ENCODE data around the gene R3HDM1.
"Not testable (repeated sequence)": the region's sequence is repeated elsewhere in the genome, so short reads cannot be mapped to it uniquely, and the experiment has no call there.

The R3HDM1 gene

GRCh38 chr2:135650721-135651120 lies 119.4 kb downstream of the R3HDM1 start:
- no peak for DNase-seq

- DNase-seq = no peak
These were observed 120.4 kb downstream of the R3HDM1 start for GRCh38 chr2:135651717-135652116.

GRCh38 chr2:135654239-135654638 lies 123.0 kb downstream of the R3HDM1 start:
- DNase-seq = not testable (repeated sequence)

DNA sequence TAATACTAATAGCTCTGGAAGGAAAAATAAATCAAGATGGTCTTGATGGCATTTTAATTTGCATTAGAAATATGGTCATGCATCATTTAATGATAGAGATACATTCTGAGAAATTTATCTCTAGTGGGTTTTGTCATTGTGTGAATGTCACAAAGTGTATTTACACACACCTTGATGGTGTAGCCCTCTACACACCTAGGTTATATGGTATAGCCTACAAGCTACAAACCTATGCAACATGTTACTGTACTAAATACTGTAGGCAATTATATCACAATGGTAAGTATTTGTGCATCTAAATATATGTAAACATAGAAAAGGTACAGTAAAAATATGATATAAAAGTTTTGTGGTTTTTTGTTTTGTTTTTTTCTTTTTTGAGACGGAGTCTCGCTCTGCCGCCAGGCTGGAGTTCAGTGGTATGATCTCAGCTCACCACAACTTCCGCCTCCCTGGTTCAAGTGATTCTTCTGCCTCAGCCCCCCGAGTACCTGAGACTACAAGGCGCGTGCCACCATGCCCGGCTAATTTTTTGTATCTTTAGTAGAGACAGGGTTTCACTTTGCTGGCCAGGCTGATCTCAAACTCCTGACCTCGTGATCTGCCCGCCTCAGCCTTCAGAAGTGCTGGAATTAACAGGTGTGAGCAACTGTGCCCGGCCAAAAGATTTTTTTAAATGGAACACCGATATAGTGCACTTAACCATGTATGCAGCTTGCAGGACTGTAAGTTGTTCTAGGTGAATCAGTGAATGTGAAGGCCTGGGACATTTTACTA lies 126.7 kb downstream of the R3HDM1 start:
- DNase-seq = peak; percentile 32 to 33

GRCh38 chr2:135662088-135662487 lies 130.8 kb downstream of the R3HDM1 start:
- no peak for DNase-seq

DNA sequence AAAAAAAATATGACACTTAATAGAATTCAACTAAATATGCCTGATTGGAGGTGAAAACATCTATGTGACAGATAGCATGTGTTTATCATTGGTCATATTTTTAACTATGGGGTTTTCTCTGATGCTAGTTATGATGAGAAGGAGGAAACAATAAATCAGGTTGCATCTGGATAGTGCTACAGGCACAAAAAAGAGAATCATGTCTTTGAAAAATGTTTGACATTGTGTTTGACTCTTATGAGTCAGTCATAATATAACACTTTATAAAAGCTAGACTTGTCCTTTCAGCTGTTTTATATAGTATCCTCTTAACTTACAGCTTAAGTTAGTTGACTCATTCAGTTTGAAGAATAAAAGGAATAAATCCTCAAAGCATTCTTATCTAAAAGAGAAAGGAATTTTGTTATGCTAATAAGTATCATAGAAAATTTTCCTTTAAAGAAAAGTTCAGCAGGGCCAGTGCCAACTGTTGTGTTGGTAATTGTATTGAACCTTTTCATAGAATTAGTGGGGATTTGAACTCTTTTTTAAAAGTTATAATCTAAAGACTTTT lies 131.9 kb downstream of the R3HDM1 start:
- no peak for DNase-seq

DNA sequence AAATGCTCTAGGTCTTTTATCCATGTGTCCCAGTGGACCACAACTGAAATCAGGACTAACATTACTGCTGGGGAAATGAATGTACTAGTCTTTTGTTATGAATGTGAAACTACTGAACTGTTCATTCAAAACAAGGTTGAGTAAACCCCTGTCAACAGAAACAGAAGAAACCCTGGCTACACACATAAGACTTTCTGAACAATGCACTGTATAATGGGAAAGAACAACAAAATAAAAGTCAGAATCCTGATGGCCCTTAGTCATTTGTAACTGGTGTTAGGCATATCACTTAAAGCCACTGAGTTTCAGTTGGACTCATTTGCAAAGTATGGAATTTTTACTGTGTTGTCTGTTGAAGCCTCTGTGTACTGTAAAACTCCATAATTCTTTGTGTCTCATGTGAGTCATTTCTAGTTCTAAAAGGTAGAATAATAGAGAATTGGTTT lies 133.4 kb downstream of the R3HDM1 start:
- DNase-seq = no peak

DNA sequence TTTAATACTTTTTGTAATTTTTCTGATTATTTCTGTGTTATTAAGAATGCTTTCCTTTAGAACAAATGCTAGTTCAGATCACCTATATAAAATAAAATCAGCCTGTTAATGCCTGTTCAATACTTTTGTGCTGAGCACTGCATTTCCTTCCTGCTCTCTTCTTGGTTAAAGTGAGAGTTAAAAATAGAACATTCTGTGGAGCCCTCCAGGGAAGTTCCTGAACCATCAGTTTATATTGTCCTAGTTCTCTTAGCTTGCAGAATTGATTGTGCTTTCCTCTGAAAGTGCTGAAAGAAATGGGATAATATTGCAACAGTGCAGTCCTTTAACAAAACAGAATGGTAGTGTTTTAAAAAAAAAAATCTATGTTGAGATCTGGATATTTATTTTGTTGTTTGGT lies 135.8 kb downstream of the R3HDM1 start:
- DNase-seq = no peak

- DNase-seq = no peak
These were observed 143.2 kb downstream of the R3HDM1 start for GRCh38 chr2:135674453-135674852.

DNA sequence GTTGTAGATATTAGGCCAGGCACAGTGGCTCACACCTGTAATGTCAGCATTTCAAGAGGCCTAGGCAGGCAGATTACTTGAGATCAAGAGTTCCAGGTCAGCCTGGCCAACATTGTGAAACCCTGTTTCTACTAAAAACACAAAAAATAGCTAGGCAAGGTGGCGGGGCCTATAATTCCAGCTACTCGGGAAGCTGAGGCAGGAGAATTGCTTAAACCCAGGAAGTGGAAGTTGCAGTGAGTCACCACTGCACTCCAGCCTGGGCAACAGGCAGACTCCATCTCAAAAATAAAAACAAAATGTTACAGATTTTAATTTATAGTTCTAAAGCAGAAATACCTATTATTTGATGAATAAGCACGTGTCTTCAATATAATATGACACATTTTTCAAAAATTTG lies 144.7 kb downstream of the R3HDM1 start:
- no peak for DNase-seq

- DNase-seq = no peak
These were observed 147.8 kb downstream of the R3HDM1 start for GRCh38 chr2:135679125-135679524.

DNA sequence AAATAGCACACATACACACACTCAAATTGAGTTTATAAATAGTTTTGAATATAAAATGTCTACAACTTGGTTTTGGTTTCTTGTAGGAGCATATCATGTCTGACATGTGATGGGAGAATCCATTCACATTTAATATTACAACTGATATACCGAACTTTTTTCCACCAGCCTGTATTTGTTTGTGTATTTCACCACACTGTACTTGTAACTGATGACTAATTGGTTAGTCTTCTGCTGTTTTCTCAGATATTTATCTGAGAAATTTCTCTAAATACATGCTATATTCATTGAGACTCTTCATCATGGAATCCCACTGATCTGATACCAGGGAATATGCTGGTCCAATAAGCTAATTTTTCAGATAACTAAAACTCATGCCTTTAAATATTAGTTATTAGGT lies 154.1 kb downstream of the R3HDM1 start:
- DNase-seq = no peak

DNA sequence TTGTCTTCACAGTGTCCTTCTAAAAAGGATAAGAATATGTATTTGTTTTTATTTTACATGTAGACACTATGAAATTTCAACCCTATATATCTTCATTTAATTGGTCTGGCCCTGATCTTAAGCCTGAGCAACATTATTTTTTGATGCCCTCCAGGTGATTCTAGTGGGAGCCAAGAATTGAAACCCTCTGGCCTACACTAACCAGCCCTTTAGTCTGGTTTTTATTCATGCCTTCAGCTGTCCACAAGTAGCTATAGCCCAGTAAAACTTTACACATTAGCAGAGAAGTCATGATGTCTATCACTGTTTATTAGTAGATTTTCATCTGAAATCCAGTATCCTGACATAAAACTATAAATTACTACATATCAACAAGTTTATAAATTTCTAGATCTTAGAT lies 157.7 kb downstream of the R3HDM1 start:
- no peak for DNase-seq

DNA sequence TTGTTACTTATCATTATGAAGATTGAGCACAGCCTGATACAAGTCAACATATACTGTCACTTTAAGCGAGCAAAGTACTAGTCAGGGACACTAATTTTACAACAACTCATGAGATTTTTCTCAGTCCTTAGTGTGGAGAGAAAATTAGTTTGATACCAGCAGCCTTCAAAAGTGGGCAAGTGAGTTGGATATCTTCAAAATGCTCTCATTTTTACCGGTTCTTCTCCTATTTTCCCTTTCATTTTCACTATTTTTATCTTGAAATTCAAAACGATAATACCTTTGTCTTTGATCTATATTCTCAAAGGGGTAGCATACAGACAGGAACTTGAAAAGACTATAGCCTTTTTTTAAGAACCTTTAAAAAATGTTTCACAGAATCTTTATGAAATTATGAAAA lies 158.4 kb downstream of the R3HDM1 start:
- DNase-seq = no peak

DNA sequence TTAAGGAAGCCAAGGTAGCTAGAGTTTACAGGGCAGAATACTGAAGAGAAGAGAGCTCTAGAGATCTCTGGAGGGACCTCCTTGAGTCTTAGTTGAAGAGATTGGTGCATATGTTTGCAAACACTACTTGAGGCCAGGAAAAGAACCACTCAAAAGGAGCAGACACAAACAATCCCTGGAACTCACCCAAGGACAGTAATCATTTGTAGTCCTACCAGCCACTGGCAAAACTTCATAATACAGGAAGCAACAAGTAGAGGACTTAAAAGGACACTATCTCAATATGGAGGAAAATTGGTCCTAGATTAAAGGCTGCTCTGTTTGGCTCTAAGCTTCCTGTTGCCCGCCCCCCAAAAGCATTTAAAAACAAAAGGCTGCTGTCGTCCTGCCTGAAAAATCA lies 163.4 kb downstream of the R3HDM1 start:
- DNase-seq = no peak

DNA sequence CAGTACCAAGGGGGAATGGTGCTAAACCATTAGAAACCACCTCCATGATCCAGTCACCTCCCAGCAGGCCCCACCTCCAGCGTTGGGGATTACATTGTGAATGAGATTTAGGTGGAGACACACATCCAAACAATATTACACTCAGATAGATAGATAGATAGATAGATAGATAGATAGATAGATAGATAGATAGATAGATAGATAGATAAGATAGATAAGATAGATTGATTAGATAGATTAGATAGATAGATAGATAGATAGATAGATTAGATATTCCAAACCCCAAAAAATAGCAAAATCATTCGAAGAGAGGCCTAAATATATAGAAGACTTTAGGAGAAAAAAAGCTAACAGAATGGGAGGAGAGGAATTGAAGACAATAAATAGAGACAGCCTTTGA lies 167.6 kb downstream of the R3HDM1 start:
- DNase-seq = no peak

GRCh38 chr2:135701442-135701841 lies 170.2 kb downstream of the R3HDM1 start:
- DNase-seq = no peak

DNA sequence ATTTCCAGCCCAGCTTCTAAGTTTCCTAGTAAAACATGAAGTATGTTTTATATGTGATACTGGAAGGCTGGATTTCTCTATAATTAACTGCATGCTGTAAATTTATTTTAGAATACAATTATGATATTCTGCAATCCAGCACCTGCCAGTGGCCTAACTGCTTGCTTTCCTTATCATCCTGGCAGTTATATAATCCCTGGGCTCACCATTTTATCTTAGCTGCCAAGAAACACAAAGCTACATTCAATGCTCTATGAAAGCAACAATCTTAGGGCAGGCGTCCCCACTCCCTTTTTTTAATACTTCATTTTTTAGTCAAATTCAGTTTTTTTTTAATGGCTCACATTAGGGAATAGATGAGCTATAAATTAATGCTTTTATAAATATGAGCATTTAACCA lies 172.0 kb downstream of the R3HDM1 start:
- DNase-seq = no peak

- not testable (repeated sequence) for DNase-seq
These were observed 172.8 kb downstream of the R3HDM1 start for GRCh38 chr2:135704075-135704474.

GRCh38 chr2:135708159-135708558 lies 176.9 kb downstream of the R3HDM1 start:
- no peak for DNase-seq

- peak; percentile 55 to 77 for DNase-seq
These were observed 178.7 kb downstream of the R3HDM1 start for GRCh38 chr2:135709992-135710391.

DNA sequence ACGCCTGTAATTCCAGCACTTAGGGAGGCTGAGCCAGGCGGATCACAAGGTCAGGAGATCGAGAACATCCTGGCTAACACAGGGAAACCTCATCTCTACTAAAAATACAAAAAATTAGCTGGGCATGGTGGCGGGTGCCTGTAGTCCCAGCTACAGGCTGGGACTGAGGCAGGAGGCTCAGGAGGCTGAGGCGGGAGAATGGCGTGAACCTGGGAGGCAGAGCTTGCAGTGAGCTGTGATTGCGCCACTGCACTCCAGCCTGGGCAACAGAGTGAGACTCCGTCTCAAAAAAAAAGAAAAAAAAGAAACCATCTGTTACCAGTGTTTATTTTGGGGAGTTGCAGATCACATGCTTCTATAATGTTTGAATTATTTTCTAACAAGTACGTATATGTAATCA lies 183.8 kb downstream of the R3HDM1 start:
- not testable (repeated sequence) for DNase-seq

GRCh38 chr2:135728064-135728743 lies 196.9 kb downstream of the R3HDM1 start:
- no peak for DNase-seq

DNA sequence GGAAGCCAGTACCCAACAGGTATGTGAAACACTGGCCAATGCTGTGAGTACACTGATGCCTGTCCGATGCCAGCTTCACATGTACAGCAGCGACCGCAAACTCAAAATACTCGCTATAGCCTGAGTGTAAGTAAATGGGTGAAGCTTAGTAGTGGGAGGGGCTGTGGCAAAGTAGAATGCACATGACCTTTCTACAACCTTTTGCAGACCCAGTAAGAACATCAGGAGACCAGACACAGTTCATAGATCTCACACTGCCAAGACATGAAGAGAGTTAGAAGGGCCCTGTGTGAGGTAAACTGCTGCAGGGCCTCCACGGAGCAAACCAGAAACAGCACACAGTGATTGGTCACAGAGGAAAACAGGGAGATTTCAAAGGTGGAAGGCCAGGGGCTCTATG lies 201.3 kb downstream of the R3HDM1 start:
- DNase-seq = no peak
